ENCODE results near the gene COA3.

Gene COA3

GRCh38 chr17:42748908-42749798 lies 49.4 kb downstream of the COA3 start:
- DNase-seq = no peak

GRCh38 chr17:42748202-42748907 lies 50.1 kb downstream of the COA3 start:
- no peak for DNase-seq
